ENCODE measurements around the gene IL1B. TPM values are rescaled to one million over a fixed set of nuclear protein-coding genes. Genes with fewer than 3 reads are reported as not detected.

The IL1B gene
- total RNA-seq, 4 donors from 2014 or later: 0.22 to 2.7 (median 0.39) TPM; not detected in 1

DNA sequence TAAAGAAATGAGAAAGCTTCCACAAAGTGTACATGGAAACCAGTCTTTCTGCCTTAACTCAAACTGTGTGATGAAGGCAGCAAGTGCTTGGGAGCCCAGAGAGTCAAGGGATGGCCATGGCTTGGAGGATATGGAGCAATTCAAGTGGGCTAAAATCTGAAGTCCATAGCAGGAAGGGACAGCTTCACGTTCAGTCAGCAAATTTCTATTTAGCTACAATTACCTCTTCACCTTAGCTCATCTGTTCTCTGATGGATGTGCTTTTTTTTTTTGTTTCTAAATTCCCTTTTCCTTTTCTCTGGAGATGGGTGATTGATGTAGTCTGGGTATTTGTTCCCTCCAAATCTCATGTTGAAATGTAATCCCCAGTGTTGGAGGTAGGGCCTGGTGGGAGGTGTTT, 47.4 kb downstream of the IL1B start:
- H3K27me3 ChIP-seq: no peaks in the 10 kb centered on the region
- H3K9me3 ChIP-seq: no peaks in the 10 kb centered on the region
- H3K36me3 ChIP-seq: no peaks in the 10 kb centered on the region
- 88 to 89% methylated on average over 1 of the region's 1 CpG for WGBS, 2 donors
- H3K4me3 ChIP-seq: no peak overlapping the region
- no peak for DNase-seq (ENCODE audit: low spot score in 2 of 2)
- H3K27ac ChIP-seq: no peak overlapping the region
- TF ChIP-seq POLR2A (IDR thresholded peaks at IDR 0.05): no peak
- TF ChIP-seq CTCF (IDR thresholded peaks at IDR 0.05): no peak
- TF ChIP-seq EP300 (IDR thresholded peaks at IDR 0.05): no peak
- H3K4me1 ChIP-seq: peaks cover 0 to 3% (median 0%) of the 10 kb centered on the region in 4 donors

- no peak overlapping the region for H3K4me3 ChIP-seq
- no peak for DNase-seq (ENCODE audit: low spot score in 2 of 2)
- no peaks in the 10 kb centered on the region for H3K36me3 ChIP-seq
- H3K9me3 ChIP-seq: no peaks in the 10 kb centered on the region
- WGBS, 2 donors: 85 to 93% methylated on average over 3 of the region's 3 CpGs
- H3K27me3 ChIP-seq: no peaks in the 10 kb centered on the region
- peaks cover 0 to 4% (median 0%) of the 10 kb centered on the region in 4 donors for H3K4me1 ChIP-seq
- TF ChIP-seq CTCF (IDR thresholded peaks at IDR 0.05) (no peak), POLR2A (IDR thresholded peaks at IDR 0.05) (no peak), EP300 (IDR thresholded peaks at IDR 0.05) (no peak)
- no peak overlapping the region for H3K27ac ChIP-seq
Measured at GRCh38 chr2:112788653-112789052, 47.9 kb downstream of the IL1B start.

GRCh38 chr2:112787729-112788393, 48.7 kb downstream of the IL1B start:
- Histone ChIP-seq H3K27me3 (no peaks in the 10 kb centered on the region), H3K4me1 (peaks cover 0 to 4% (median 0%) of the 10 kb centered on the region in 4 donors), H3K9me3 (no peaks in the 10 kb centered on the region), H3K4me3 (no peak overlapping the region), H3K27ac (no peak overlapping the region), H3K36me3 (no peaks in the 10 kb centered on the region)
- 78 to 81% methylated on average over 4 of the region's 4 CpGs for whole genome bisulfite sequencing, 2 donors
- TF ChIP-seq CTCF (IDR thresholded peaks at IDR 0.05) (no peak), POLR2A (IDR thresholded peaks at IDR 0.05) (no peak), EP300 (IDR thresholded peaks at IDR 0.05) (no peak)
- no peak for DNase-seq (ENCODE audit: low spot score in 2 of 2)

GRCh38 chr2:112787294-112787693, 49.3 kb downstream of the IL1B start:
- Histone ChIP-seq H3K27me3 (no peaks in the 10 kb centered on the region), H3K4me1 (peaks cover 0 to 4% (median 0%) of the 10 kb centered on the region in 4 donors), H3K4me3 (no peak overlapping the region), H3K27ac (no peak overlapping the region), H3K36me3 (no peaks in the 10 kb centered on the region), H3K9me3 (no peaks in the 10 kb centered on the region)
- WGBS, 2 donors: 78 to 91% methylated on average over 3 of the region's 3 CpGs
- DNase-seq (ENCODE audit: low spot score in 2 of 2): no peak
- no peak for TF ChIP-seq EP300 (IDR thresholded peaks at IDR 0.05)
- no peak for TF ChIP-seq POLR2A (IDR thresholded peaks at IDR 0.05)
- no peak for TF ChIP-seq CTCF (IDR thresholded peaks at IDR 0.05)

DNA sequence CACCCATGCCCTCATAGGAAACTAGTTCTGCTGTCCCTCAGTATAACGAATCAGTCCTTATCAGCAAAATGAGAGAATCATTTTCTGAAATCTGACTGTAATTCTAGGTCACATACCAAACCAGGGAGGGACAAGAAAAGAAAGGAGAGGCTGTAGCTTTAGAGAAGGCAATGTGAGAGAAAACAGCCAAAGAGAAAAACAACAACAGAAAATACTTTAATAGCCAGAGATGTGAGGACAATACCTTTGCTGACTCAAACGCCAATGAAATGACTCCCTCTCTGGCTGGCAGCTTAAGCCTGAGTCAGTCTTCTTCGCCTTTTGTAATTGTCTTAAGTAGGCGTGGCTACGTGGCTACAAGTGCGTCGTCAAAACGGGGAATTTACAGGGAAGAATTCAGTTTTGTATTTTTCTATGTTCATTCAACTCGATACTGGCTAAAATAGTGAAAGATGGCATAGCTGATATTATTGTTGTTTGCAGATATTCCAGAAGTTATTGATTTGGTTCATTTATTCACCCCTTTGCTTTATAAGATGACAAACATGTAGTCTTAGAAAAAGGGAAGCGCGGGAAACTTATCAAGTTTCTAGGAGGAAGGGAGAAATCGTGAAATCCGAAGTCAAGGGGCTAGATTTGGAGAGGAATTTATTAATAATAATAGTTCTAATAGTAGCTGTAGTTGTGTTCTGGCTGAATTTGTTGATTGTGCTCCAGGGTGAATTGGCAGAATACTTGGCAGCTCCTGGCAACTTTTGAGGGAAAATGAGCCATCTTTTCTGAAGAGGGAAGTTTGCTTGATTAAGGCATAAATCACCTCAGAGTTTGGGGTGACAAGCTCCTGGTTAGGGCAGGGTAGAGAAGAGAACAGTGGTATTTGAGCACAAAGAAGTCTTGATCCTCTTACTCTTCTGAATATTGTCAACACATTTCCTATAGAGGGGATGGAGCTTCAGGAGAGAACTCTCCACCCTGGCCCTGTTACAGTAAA, 52.1 kb downstream of the IL1B start, which contains the start of gene IL1A:
IL1A (minus strand) TSS at position 295 of the 991 bp plus-strand sequence. CDS start 723 bp downstream, outside the sequence.
- no peaks in the 10 kb centered on the region for H3K9me3 ChIP-seq
- H3K27me3 ChIP-seq: no peaks in the 10 kb centered on the region
- WGBS, 2 donors: 31 to 39% methylated on average over 13 of the region's 13 CpGs
- peak within 1 kb of the TSS in 1 of 4 donors; percentile 4 for H3K4me3 ChIP-seq
- H3K36me3 ChIP-seq: no peaks in the 10 kb centered on the region
- H3K27ac ChIP-seq: no peak within 1 kb of the TSS
- peaks cover 0 to 4% (median 0%) of the 10 kb centered on the region in 4 donors for H3K4me1 ChIP-seq
- TF ChIP-seq POLR2A (IDR thresholded peaks at IDR 0.05): no peak
- TF ChIP-seq EP300 (IDR thresholded peaks at IDR 0.05): no peak
- no peak for TF ChIP-seq CTCF (IDR thresholded peaks at IDR 0.05)
- DNase-seq (ENCODE audit: low spot score in 2 of 2): no peak

Measured in tibial nerve (tissue), 4 donors.